ENCODE data around the gene EPHB2. TPM values are rescaled to one million over a fixed set of nuclear protein-coding genes. Genes with fewer than 3 reads are reported as not detected.

The EPHB2 gene
- polyA plus RNA-seq, 2 of the 4 experiments (the other 2 are of a cell fraction) = 13.0 to 35.3 TPM

DNA sequence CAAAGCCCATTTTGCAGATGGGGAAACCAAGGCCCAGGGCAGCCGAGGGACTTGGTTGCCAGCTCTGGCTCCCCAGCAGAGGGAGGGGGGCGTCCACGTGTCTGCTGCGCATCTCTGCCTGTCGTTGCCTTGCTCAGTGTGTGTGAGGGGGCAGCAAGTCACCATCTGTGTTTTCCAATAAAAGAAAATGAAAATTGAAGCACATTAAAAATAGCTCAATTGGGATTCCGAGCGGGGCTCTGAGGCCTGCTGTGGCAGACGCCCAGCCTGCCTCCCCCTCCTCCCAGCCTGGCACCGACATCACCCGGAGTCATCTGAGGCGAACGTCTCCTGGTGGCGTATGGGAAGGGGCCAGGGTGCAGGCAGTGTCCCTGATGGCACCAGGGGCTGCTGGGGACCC is 51.2 kb downstream of the EPHB2 start:
- 79% methylated on average over 11 of the region's 13 CpGs for WGBS (ENCODE audit: missing lambda C conversion rate)
- ChIA-PET POLR2A (no interaction called here), CTCF (no interaction called here)
- TF ChIP-seq ZSCAN20 (CRISPR knock-in tag; IDR thresholded peaks at IDR 0.05) (no peak), CEBPB (IDR thresholded peaks at IDR 0.05) (no peak), FOXS1 (CRISPR knock-in tag; IDR thresholded peaks at IDR 0.05) (no peak), RCOR1 (IDR thresholded peaks at IDR 0.05; ENCODE audit: low read depth, low read length) (no peak), RFX5 (IDR thresholded peaks at IDR 0.05) (no peak), NFE2L2 (conservative IDR thresholded peaks at IDR 0.05; ENCODE audit: low read length) (no peak), HOXB13 (CRISPR knock-in tag; IDR thresholded peaks at IDR 0.05; ENCODE audit: low read depth) (no peak), HOXB5 (CRISPR knock-in tag; IDR thresholded peaks at IDR 0.05) (no peak), JUNB (IDR thresholded peaks at IDR 0.05) (no peak), CHD2 (IDR thresholded peaks at IDR 0.05; ENCODE audit: low read length, partially characterized antibody) (no peak), MAFK (IDR thresholded peaks at IDR 0.05; ENCODE audit: partially characterized antibody) (no peak)
- TF ChIP-seq, protein P1, sequence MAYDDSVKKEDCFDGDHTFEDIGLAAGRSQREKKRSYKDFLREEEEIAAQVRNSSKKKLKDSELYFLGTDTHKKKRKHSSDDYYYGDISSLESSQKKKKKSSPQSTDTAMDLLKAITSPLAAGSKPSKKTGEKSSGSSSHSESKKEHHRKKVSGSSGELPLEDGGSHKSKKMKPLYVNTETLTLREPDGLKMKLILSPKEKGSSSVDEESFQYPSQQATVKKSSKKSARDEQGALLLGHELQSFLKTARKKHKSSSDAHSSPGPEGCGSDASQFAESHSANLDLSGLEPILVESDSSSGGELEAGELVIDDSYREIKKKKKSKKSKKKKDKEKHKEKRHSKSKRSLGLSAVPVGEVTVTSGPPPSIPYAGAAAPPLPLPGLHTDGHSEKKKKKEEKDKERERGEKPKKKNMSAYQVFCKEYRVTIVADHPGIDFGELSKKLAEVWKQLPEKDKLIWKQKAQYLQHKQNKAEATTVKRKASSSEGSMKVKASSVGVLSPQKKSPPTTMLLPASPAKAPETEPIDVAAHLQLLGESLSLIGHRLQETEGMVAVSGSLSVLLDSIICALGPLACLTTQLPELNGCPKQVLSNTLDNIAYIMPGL (CRISPR knock-in tag; IDR thresholded peaks at IDR 0.05; ENCODE audit: borderline replicate concordance) = no peak
- TF ChIP-seq, protein P2, sequence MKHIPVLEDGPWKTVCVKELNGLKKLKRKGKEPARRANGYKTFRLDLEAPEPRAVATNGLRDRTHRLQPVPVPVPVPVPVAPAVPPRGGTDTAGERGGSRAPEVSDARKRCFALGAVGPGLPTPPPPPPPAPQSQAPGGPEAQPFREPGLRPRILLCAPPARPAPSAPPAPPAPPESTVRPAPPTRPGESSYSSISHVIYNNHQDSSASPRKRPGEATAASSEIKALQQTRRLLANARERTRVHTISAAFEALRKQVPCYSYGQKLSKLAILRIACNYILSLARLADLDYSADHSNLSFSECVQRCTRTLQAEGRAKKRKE (CRISPR knock-in tag; IDR thresholded peaks at IDR 0.05; ENCODE audit: low read depth) = no peak
- H3K4me1 ChIP-seq = no peaks in the 10 kb centered on the region
- H3K27ac ChIP-seq = no peak overlapping the region; a peak in 1 of 6 replicates
- H3K4me3 ChIP-seq = no peak overlapping the region
- FAIRE-seq (no peak), DNase-seq (ENCODE audit: low read depth in 1 of 2, low spot score in 1 of 2) (no peak), ATAC-seq (no peak)
- H3K9me3 ChIP-seq = no peaks in the 10 kb centered on the region
- H3K4me2 ChIP-seq = no peak overlapping the region

DNA sequence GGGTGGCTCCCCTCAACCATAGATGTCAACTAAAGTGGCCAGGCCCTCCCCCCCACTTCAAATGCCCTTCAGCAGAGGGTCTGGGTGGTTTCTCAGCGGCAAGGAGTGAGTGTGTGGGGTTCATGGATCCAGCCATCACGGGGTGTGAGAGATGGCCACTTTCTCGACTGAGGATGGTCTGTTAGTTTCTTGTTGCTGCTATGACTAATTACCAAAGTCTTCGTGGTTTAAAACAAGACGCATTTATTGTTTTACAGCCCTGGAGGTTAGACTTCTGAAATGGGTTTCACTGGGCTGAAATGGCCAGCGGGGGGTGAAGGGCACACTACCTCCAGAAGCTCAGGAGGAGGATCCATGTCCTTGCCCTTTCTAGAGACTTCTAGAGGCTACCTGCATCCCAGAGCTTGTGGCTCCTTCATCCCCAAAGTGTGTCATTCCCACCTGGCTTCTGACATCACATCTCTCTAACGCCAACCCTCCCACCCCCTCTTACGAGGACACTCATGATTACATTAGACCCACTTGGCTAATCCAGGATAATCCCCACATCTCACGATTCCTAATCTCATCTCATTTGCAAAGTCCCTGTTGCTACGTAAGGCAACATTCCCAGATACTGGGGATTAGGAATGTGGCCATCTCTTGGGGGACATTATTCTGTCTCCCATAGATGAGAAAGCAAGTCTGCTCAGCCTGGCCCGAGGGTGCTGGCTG is 53.0 kb downstream of the EPHB2 start:
- no peak overlapping the region for H3K4me3 ChIP-seq
- CTCF ChIA-PET = no interaction called here
- no peak overlapping the region for H3K4me2 ChIP-seq
- FAIRE-seq (no peak), ATAC-seq (no peak), DNase-seq (ENCODE audit: low read depth in 1 of 2, low spot score in 1 of 2) (no peak)
- POLR2A ChIA-PET = no interaction called here
- H3K27ac ChIP-seq = no peak overlapping the region
- H3K4me1 ChIP-seq = no peaks in the 10 kb centered on the region
- H3K9me3 ChIP-seq = no peaks in the 10 kb centered on the region
- TF ChIP-seq FOXS1 (CRISPR knock-in tag; IDR thresholded peaks at IDR 0.05) (no peak), SREBF2 (IDR thresholded peaks at IDR 0.05) (no peak), CEBPB (IDR thresholded peaks at IDR 0.05) (no peak), MAFK (IDR thresholded peaks at IDR 0.05; ENCODE audit: partially characterized antibody) (no peak), ESRRA (IDR thresholded peaks at IDR 0.05; ENCODE audit: borderline replicate concordance, low read length) (no peak), NR3C1 (IDR thresholded peaks at IDR 0.05) (no peak), TFCP2L1 (CRISPR knock-in tag; IDR thresholded peaks at IDR 0.05) (no peak), KDM1A (IDR thresholded peaks at IDR 0.05; ENCODE audit: low read depth) (no peak)
- TF ChIP-seq, protein P3, sequence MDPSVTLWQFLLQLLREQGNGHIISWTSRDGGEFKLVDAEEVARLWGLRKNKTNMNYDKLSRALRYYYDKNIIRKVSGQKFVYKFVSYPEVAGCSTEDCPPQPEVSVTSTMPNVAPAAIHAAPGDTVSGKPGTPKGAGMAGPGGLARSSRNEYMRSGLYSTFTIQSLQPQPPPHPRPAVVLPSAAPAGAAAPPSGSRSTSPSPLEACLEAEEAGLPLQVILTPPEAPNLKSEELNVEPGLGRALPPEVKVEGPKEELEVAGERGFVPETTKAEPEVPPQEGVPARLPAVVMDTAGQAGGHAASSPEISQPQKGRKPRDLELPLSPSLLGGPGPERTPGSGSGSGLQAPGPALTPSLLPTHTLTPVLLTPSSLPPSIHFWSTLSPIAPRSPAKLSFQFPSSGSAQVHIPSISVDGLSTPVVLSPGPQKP (IDR thresholded peaks at IDR 0.05; ENCODE audit: low read depth, low read length) = no peak
- TF ChIP-seq, protein P2 (CRISPR knock-in tag; IDR thresholded peaks at IDR 0.05; ENCODE audit: low read depth) = no peak
- WGBS (ENCODE audit: missing lambda C conversion rate) = 90% methylated on average over 11 of the region's 11 CpGs
